ENCODE data around the gene NTN3. TPM values are rescaled to one million over a fixed set of nuclear protein-coding genes. Genes with fewer than 3 reads are reported as not detected.
A peak's percentile ranks its signal among the peaks of the same experiment; 100 is the strongest.

Gene NTN3
- total RNA-seq, result 2.4 and 2.5 TPM in 2 replicates
- long read RNA-seq, result 0 reads

GRCh38 chr16:2471016-2471652 lies at the start of gene NTN3:
NTN3 (plus strand) TSS chr16:2471297; CDS start chr16:2471702, 405 bp downstream.
- H3K36me3 Mint-ChIP-seq (ENCODE audit: insufficient read depth), result no peaks in the 10 kb centered on the region
- TF ChIP-seq CTCF (IDR thresholded peaks at IDR 0.05; ENCODE audit: unreplicated experiment), result no peak
- peaks cover 14% of the 10 kb centered on the region for H3K4me1 Mint-ChIP-seq (ENCODE audit: low read depth)
- H3K27ac Mint-ChIP-seq, result no peak within 1 kb of the TSS
- DNase-seq (ENCODE audit: low spot score, unreplicated experiment), result no peak
- H3K27me3 Mint-ChIP-seq, result peaks cover 18% of the 10 kb centered on the region
- no peaks in the 10 kb centered on the region for H3K9me3 Mint-ChIP-seq (ENCODE audit: low read depth)
- peak within 1 kb of the TSS; percentile 21 for H3K4me3 Mint-ChIP-seq (ENCODE audit: low read depth)

GRCh38 chr16:2422123-2422867 lies 48.8 kb upstream of the NTN3 start:
- no peak for DNase-seq (ENCODE audit: low spot score, unreplicated experiment)
- H3K36me3 Mint-ChIP-seq (ENCODE audit: insufficient read depth), result no peaks in the 10 kb centered on the region
- no peak for TF ChIP-seq CTCF (IDR thresholded peaks at IDR 0.05; ENCODE audit: unreplicated experiment)
- no peaks in the 10 kb centered on the region for H3K4me1 Mint-ChIP-seq (ENCODE audit: low read depth)
- no peaks in the 10 kb centered on the region for H3K9me3 Mint-ChIP-seq (ENCODE audit: low read depth)
- H3K4me3 Mint-ChIP-seq (ENCODE audit: low read depth), result no peak overlapping the region
- H3K27me3 Mint-ChIP-seq, result peaks cover 19% of the 10 kb centered on the region
- no peak overlapping the region for H3K27ac Mint-ChIP-seq

- H3K4me1 Mint-ChIP-seq (ENCODE audit: low read depth), result no peaks in the 10 kb centered on the region
- no peaks in the 10 kb centered on the region for H3K36me3 Mint-ChIP-seq (ENCODE audit: insufficient read depth)
- no peak overlapping the region for H3K4me3 Mint-ChIP-seq (ENCODE audit: low read depth)
- no peak for TF ChIP-seq CTCF (IDR thresholded peaks at IDR 0.05; ENCODE audit: unreplicated experiment)
- DNase-seq (ENCODE audit: low spot score, unreplicated experiment), result no peak
- no peak overlapping the region for H3K27ac Mint-ChIP-seq
- no peaks in the 10 kb centered on the region for H3K9me3 Mint-ChIP-seq (ENCODE audit: low read depth)
- H3K27me3 Mint-ChIP-seq, result peaks cover 25% of the 10 kb centered on the region
These were observed 46.8 kb upstream of the NTN3 start for GRCh38 chr16:2424061-2425007.

- H3K36me3 Mint-ChIP-seq (ENCODE audit: insufficient read depth), result no peaks in the 10 kb centered on the region
- peaks cover 2% of the 10 kb centered on the region for H3K4me1 Mint-ChIP-seq (ENCODE audit: low read depth)
- no peak overlapping the region for H3K4me3 Mint-ChIP-seq (ENCODE audit: low read depth)
- no peak overlapping the region for H3K27ac Mint-ChIP-seq
- no peak for DNase-seq (ENCODE audit: low spot score, unreplicated experiment)
- H3K9me3 Mint-ChIP-seq (ENCODE audit: low read depth), result no peaks in the 10 kb centered on the region
- peaks cover 24% of the 10 kb centered on the region for H3K27me3 Mint-ChIP-seq
- no peak for TF ChIP-seq CTCF (IDR thresholded peaks at IDR 0.05; ENCODE audit: unreplicated experiment)
These were observed 46.0 kb upstream of the NTN3 start for GRCh38 chr16:2425008-2425518.

Measured in progenitor cell of endocrine pancreas (in vitro differentiated cells).